Measurements from ENCODE around the gene HNRNPA3.

The HNRNPA3 gene

DNA sequence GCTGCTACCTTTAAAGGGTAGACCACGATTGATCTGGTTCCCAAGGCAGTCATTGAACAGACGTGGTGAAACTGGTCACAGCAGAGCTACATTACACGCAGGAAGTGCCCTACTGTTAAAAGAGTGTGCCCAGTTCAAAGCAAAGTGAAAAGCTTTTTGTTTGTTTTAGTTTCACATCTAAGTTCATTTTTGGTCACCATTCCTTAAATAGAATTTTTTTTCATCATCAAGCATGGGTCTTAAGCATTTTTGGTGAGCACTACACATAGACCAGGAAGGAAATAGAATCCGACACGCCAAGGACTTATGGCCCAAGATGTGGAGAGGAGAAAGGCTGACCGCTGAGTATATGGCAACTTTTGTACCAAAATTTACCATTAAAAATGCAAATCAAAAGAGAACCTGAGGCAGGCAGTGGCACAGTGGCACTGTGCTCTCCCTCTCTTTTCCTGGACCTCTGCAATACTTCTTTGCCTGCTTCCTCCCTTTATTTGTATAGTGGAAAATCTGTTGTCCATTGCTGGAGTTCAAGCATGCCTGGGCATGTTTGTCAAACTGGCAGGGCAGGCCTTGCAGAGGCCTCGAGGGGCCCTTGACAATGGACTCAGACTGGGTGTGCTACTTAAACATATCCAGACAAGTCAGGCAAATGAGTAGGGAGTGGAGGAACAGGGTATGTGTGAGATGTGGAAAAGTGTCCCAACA, 42.6 kb upstream of the HNRNPA3 start:
- peak; percentile 97 for DNase-seq (ENCODE audit: low spot score)
- POLR2A ChIA-PET (ENCODE audit: low non-redundant PET): interaction anchor here (0.6 kb wide), 1 partner anchor 42 kb away, joined by 3 read pairs; the partner anchor contains the start of gene HNRNPA3
- TF ChIP-seq, protein P1, sequence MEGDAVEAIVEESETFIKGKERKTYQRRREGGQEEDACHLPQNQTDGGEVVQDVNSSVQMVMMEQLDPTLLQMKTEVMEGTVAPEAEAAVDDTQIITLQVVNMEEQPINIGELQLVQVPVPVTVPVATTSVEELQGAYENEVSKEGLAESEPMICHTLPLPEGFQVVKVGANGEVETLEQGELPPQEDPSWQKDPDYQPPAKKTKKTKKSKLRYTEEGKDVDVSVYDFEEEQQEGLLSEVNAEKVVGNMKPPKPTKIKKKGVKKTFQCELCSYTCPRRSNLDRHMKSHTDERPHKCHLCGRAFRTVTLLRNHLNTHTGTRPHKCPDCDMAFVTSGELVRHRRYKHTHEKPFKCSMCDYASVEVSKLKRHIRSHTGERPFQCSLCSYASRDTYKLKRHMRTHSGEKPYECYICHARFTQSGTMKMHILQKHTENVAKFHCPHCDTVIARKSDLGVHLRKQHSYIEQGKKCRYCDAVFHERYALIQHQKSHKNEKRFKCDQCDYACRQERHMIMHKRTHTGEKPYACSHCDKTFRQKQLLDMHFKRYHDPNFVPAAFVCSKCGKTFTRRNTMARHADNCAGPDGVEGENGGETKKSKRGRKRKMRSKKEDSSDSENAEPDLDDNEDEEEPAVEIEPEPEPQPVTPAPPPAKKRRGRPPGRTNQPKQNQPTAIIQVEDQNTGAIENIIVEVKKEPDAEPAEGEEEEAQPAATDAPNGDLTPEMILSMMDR (conservative IDR thresholded peaks at IDR 0.05; ENCODE audit: low read depth): no peak
- CTCF ChIA-PET: interaction anchor here (0.6 to 0.8 kb wide), 3 partner anchors 21 to 446 kb away, joined by 3 read pairs; no protein-coding TSS in a partner anchor
- H3K27ac ChIP-seq: peak overlapping the region; percentile 85

DNA sequence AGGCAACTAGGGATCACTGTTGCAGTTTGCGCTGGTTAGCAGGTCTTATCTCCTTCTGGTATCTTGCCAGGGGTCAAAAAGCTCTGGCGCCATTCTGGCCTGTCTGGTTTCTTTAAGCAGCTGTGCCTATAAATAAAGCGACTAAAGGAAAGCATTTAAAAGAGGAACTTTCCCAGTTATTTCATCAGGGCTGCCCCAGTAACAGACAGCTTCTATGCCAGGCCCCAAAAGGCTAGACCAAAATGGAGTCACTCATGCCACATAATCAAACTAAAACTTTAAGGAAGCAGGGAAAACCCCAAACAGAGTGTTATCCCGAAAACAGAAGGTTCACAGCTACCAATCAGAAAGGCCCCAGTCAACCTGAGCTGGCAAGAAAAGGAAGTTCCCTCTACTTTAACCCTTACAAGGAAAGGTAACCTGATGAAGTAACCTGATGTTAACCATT, 41.2 kb upstream of the HNRNPA3 start:
- peak overlapping the region; percentile 54; the same call in 1 of the 2 replicates for H3K27ac ChIP-seq
- DNase-seq (ENCODE audit: low spot score): no peak
- CTCF ChIA-PET: no interaction called here
- TF ChIP-seq, protein P1 (conservative IDR thresholded peaks at IDR 0.05; ENCODE audit: low read depth): no peak
- POLR2A ChIA-PET (ENCODE audit: low non-redundant PET): no interaction called here

DNA sequence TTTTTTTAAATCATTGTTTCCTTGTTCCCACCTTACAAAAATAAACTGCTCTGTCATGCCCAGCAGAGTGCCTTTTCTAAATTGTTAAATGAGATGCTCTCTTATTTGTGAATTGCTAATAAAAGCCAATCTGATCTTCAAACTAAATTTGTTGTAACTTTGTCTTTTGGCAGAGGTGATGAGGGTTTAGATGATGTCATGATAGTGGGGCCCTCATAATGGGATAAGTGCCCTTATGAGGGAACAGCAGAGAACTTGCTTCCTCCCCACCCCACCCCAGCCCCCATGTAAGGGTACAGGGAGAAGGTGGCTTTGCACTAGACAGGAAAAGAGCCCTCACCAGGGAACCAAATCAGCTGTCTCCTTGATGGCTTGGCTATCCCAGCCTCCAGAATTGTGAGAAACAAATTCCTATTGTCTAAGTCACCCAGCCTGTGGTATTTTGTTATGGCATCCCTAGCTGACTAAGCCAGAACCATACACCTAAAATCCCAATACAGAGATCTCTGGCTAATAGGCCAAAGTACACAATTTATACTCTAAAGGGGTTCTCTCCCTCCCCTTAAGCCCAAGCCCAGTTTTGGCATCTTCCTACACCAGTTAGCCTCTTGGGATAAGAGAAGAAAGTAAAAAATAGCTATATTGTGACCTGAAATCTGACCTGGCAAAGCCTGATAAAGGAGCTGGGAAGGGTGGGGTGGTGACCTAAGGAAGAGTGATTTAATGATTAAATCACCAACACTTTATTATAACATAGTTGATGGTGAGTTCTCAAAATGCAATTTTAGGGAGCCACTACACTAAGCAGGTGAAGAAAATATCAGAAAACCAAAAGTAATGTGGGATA, 40.3 kb upstream of the HNRNPA3 start:
- ChIA-PET POLR2A (ENCODE audit: low non-redundant PET) (no interaction called here), CTCF (no interaction called here)
- peak overlapping the region; percentile 54; the same call in 1 of the 2 replicates for H3K27ac ChIP-seq
- TF ChIP-seq, protein P1 (conservative IDR thresholded peaks at IDR 0.05; ENCODE audit: low read depth): no peak
- DNase-seq (ENCODE audit: low spot score): peak; percentile 78

DNA sequence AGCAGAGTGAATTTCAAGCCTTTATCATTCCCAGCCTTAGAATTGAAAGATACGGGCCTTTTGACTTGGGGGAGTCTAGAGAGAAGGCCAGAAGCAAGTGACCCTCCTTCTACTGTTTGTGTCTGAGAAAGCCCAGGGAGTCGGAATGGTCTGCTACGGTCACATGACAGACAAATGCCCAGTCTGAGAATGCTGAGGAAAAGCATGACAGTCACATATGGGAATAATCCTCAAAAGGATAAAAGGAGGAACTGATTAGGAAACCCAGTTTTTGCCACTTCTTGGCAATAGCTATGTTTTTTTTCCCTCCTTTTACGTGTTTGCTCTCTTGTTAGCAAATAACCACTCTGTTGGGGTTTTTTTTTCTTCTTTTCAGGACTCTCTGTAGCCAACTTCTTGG, 38.1 kb upstream of the HNRNPA3 start:
- ChIA-PET POLR2A (ENCODE audit: low non-redundant PET) (no interaction called here), CTCF (interaction anchor here (0.7 kb wide), 1 partner anchor 1806 kb away, joined by 3 read pairs; no protein-coding TSS in a partner anchor)
- TF ChIP-seq, protein P1 (conservative IDR thresholded peaks at IDR 0.05; ENCODE audit: low read depth): no peak
- DNase-seq (ENCODE audit: low spot score): no peak
- H3K27ac ChIP-seq: no peak overlapping the region

DNA sequence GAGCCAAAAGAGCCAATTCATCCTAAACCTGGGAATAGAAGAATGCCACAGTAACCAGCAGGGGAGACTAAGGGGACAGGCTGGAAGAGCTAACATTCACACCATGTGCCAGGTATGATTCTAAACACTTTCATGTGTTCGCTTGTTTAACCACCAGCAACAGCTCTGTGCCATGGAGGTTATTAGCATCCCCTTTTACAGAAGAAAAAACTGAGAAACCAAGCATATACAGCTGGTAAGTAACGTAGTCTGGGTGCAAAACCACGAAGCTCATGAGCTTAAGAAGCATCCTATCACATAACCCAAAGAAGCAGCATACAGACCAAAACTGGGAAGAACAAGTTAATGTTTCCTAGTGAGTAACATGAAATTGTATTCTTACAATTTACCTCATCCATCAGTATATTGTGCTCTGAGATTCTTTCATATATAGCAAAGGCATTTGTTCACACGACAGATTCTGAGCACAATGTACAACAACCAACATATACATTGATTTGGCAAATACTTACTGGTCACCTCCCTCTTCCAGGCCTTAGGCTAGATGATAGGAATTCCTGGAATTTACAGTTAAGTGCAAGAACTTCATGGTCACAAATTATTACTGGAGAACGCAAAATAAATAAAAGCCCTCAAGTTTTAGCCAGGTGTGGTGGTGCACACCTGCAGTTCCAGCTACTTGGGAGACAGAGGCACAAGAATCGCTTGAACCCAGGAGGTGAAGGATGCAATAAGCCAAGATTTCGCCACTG, 36.5 kb upstream of the HNRNPA3 start:
- POLR2A ChIA-PET (ENCODE audit: low non-redundant PET): no interaction called here
- H3K27ac ChIP-seq: no peak overlapping the region

More for the DNA sequence above, 36.5 kb upstream of the HNRNPA3 start:
- CTCF ChIA-PET: interaction anchor here (0.7 to 1.6 kb wide), 2 partner anchors 11 to 1972 kb away, joined by 3 to 4 read pairs; no protein-coding TSS in a partner anchor
- no peak for DNase-seq (ENCODE audit: low spot score)
- TF ChIP-seq, protein P1 (conservative IDR thresholded peaks at IDR 0.05; ENCODE audit: low read depth): no peak
